GM12873 (cell line): Measurements from ENCODE around the gene HOXC9.

Experiments
- CTCF ChIP-seq: IDR thresholded peaks from 2 replicates; pipeline ENCODE4 v1.5.1; 2012; ENCODE audit warnings: low read depth, mild to moderate bottlenecking, moderate library complexity, low read length, control low read depth; ENCODE audit not compliant: insufficient read depth; ENCODE audit errors: missing control alignments

The HOXC9 gene

GRCh38 chr12:53958128-53958527, 41.8 kb upstream of the HOXC9 start:
- no peak for TF ChIP-seq CTCF

GRCh38 chr12:53959314-53959713, 40.6 kb upstream of the HOXC9 start:
- TF ChIP-seq CTCF = no peak

- TF ChIP-seq CTCF = no peak
Observed at GRCh38 chr12:53960187-53961024, 39.6 kb upstream of the HOXC9 start.

GRCh38 chr12:53961025-53961761, 38.8 kb upstream of the HOXC9 start:
- no peak for TF ChIP-seq CTCF

GRCh38 chr12:53963005-53963404, 37.0 kb upstream of the HOXC9 start:
- no peak for TF ChIP-seq CTCF

- no peak for TF ChIP-seq CTCF
Observed at GRCh38 chr12:53963434-53964314, 36.3 kb upstream of the HOXC9 start.
